Stimulated activated CD8-positive, alpha-beta memory T cell treated with anti-CD3 and anti-CD28 coated beads, Interleukin-4, amount 100 ng/mL, for 1 hour (primary cell): Measurements from ENCODE around the gene CTDSPL.
"Not testable (repeated sequence)": the region's sequence is repeated elsewhere in the genome, so short reads cannot be mapped to it uniquely, and the experiment has no call there.

Experiments used
- DNase-seq, 2 donors: peaks; one replicate each; pipeline ENCODE4 v3.0.0-alpha.2; 2020; ENCODE audit warnings: low read depth in 2 of 2, low spot score in 1 of 2

Gene CTDSPL, protein sequence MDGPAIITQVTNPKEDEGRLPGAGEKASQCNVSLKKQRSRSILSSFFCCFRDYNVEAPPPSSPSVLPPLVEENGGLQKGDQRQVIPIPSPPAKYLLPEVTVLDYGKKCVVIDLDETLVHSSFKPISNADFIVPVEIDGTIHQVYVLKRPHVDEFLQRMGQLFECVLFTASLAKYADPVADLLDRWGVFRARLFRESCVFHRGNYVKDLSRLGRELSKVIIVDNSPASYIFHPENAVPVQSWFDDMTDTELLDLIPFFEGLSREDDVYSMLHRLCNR

DNA sequence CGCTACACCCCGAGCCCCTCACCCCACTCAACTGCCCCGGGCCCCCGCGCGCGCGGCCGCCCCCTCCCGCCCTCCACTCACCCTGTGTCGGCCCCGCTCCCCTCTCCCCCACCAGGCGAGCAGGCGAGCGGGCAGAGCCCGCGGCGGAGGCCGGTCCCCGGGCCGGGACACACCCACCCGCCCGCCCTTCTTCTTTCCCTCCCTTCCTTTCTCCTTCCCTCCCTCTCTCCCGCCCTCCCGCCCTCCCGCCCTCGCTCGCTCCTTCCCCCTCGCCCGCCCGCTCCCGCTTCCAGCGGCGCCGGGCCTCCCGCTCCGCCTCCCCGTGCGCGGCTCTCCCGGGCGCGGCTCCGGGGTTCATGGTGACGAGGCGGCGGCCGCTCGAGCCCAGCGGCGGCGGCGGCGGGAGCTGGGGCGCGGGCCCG is at the start of gene CTDSPL:
CTDSPL (plus strand) TSS at position 261 of the 422 bp plus-strand sequence. CDS start 320 bp downstream, outside the sequence.
- no peak for DNase-seq

DNA sequence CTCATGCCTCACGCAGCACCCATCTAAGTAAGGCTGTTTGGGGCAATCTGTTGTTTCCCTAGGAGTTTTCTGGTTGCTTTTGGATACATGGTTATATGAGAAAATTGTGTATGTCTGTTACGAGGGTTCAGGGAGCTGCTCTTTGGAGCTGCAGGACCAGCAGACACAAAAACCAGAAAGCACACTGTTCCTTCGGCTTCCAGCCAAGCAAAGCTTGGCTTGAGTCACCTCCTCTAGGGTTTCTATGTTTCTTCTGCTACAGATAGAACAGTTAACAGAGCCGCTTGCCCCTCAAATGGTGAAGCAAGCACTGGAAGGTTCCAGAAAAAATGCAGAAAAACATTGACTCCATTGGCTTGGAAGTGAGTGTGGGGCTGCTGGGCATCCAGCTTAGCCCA is 49.2 kb upstream of the CTDSPL start:
- no peak for DNase-seq

DNA sequence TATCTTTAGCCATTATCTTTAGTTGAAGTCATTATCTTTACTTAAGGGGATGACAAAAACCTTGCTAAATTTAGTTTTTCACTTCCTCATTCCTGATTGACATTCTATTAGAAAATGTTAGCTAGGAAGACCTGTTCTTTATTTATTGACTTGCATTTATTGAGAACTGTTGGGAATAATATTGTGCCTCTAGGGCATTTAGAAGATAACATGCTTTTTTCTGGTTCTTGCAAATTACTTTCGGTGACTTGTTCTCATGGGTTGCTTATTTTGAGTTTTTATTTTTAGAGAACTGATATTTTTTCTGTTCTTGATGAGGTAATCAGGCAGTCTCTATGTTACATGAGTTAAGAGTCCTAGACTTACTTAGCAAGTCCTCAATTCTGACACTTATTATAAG is 48.3 kb upstream of the CTDSPL start:
- no peak for DNase-seq

DNA sequence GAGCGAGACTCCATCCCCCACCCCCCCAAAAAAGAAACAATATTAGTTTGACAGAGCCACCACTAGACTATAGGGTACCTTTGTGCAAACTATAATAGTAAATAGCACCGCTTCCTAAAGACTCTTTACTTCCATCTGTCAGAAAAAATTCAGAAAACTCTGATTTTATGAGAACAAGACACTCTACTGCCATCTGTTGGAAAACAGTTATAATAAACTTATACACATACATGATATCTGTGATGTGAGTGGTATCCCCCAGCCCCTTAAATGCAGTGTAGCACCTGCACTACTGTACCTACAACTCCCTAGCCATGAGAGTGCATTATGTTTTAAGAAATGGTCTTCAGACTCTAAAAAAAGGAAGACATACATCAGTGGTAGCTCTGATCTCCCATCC is 47.1 kb upstream of the CTDSPL start:
- no peak for DNase-seq

DNA sequence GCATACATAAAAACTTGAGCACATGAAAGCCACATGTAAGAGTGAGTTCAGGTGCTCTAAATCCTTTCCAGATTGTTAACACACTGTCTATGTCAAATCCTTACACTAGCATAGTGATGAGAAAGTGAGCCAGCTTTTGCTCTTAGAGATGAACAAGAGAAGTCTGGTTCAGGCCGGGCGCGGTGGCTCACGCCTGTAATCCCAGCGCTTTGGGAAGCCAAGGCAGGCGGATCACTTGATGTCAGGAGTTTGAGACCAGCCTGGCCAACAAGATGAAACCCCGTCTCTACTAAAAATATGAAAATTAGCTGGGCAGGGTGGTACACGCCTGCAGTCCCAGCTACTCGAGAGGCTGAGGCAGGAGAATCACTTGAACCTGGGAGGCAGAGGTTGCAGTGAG is 46.5 kb upstream of the CTDSPL start:
- DNase-seq, result not testable (repeated sequence)

DNA sequence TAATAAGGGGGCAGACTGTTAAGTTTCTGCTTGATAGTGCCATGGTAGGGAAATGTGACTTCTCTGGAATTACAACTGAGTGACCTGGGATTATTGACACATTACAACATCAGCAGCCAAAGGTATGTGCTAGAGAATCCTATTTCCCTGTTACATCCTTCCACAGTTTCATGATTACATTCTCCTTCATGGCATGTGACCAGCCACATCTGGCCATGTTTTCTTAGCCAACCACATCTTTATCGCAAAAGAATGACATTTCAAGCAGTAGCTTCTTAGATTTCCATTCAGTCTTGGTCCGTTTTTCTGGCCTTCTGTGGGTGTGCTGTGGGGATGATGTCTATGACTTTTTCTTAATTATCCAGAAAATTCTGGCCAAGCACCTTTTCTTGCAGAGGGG is 45.4 kb upstream of the CTDSPL start:
- no peak for DNase-seq

DNA sequence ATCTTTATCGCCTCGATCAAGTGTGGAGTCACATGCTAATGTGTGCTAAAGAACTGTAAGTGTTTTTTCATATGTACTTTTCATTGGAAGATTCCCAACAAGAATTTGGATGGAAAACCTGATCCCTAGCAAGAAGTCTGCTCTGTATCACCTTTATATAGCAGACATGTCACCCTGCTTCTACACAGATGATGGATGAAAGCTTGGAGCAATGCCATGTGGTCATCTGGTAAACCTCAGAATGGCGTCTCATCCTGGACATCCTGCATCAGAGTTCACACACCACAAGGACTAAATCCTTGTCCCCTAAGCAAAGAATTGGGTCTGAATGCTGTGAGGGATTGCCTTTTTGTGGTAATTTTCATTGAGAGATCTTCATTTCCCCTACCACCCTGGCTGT is 42.1 kb upstream of the CTDSPL start:
- DNase-seq, result no peak

DNA sequence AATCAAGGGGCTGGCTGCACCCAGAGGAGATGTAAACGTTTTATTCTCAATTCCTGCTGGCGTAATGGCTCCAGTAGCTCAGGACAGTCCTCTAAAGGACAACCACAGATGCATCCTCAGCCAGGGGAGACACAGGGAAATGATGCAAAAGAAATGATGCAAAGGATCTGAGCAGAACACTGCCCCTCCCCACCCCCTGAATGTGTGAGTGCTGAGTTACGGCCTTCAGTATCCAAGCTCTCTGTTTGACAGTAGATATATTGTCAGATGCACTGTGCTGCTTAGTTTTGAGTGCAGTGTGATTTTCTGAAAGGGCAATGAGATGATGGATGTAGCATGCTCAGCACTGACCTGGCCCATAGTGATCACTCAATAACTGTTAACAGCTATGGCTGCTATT is 41.4 kb upstream of the CTDSPL start:
- DNase-seq, result no peak

DNA sequence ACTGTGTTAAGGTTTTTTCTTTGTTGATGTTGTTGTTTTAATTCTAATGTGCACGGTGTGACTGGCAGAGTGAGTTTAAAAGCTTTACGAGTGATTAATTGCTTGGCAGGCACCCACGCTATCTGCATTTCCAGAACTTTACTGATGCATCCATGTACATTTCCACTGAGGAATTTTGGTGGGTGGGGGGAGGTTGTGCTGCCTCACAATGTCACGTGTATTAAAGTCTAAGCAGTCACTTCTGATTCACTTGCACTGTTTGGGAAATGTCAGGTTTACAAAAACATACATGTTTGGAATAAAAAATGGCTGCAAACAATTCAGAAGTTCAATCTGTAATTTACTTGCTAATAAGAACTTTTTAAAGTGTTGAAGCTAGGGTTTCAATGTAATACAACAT is 38.5 kb upstream of the CTDSPL start:
- no peak for DNase-seq

DNA sequence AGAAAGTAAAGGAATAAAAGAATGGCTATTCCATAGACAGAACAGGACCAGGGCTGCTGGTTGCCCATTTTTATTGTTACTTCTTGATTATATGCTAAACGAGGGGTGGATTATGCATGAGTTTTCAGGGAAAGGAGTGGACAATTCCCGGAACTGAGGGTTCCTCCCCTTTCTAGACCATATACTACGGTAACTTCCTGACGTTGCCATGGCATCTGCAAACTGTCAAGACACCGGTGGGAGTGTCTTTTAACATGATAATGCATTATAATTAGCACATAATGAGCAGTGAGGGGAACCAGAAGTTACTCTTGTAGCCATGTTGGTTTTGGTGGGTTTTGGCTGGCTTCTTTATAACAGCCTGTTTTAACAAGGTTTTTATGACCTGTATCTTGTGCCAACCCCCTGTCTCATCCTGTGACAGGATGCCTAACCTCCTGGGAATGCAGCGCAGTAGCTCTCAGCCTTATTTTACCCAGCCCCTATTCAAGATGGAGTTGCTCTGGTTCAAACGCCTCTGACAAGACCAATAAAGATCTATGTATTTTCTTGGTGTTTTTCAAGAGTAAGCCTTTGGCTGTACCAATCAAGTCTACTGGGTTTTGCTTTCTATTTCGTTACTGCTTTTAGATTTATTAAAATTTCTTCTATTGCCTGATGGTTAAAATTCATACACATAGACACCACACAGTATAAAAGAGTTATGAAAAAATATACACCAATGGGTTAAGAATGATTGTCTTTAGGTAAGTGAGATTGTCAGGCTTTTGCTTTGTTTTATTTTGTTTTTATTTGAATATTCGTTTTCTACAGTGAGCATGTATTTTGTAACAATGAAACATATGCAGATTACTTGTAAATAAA is 37.4 kb upstream of the CTDSPL start:
- DNase-seq, result no peak

DNA sequence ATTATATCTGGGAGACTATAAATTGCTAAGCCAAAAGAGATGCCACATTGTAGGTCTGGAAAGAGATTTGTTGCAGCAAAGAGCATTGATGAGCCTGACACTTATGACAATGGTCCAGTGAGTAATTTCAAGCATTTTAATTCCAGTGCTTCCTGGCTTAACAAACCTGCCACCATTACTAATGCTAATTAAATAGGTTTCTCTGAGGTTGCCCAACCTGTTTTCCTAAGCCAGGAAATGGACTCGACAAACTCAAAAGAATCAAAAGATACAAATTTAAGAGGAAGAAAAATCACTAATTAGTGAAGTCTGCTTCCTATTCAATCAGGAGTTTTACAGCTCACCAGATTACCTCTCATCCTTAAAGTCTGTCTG is 36.7 kb upstream of the CTDSPL start:
- no peak for DNase-seq

DNA sequence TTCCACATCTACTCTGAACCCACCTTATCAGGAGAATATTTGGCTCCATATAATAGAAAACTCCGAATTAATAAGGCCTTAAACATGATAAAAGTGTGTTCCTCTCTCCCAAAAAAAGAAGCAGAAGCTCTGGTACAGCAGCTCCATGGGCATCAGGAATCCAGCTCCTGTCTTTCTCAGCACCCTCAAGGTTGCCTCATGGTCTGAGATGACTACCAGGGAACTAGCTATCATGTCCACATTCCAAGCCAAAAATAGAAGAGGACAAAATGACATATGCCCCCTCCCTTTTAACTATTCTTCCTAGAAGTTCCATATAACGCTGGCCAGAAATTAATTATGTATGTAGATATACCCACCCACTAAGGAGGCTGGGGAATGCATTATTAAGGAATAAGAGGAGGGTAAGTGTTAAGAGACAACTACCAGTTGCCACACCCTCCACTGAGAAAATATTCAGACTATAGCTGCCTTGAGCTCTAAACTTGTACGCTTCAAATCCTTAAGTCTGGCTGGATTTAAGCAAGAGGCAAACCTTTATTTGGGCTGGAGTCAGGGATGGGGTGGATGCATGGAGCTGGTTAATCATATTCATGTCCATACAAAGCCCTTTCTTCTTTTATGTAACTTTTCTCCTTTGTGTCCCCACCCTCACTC is 35.8 kb upstream of the CTDSPL start:
- DNase-seq, result no peak

DNA sequence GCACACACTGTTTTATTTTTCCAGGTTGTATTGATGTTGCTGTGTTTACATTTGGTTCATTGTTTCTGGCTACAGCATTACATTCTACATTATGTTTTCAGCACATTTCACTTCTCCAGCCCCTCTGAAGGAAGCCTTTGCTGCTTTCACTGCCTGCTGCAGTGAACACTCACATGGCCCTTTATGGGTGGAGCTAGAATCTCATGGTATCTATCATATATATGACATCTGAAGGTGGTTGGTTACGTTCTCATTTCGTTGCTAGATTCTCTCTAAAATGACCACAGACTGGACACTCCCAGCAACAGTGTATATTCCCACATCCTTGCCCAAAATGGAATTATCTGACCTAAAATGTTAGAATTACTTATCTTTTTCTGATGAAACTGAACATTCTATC is 35.2 kb upstream of the CTDSPL start:
- DNase-seq, result no peak

DNA sequence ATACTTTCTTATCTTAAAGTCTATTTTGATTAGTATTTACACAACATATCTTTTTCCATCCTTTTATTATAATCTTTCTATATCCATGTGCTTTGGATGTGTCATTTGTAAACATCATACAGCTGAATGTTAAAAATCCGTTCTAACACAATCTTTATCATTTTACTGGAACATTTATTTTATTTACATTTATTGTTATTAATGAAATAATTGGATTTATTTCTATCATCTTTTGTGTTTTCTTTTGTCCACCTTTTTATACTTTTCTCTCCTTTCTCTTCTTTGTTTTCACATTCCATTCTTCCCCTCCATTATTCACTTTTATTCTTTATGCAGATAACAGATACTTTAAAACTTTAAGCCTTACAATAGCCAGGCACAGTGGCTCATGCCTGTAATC is 34.7 kb upstream of the CTDSPL start:
- DNase-seq, result no peak

DNA sequence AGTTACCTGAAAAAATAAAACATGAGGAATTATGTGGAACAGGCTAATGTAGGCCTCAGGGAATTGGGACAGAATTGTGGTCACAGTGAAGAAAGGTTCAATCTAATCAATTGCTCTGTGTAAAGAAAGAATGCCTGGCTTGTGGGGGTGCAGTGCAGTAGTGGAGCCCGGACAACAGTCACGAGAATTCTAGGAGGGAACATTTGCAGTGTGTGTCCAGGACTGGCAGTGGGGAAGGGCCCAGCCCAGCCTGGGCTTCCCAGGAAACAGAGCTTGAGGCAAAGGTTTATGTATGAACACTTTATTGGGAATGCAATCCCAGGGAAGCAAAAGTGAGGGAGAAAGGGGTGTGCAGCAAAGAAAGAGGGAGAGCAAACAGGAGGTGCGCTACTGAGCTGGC is 29.2 kb upstream of the CTDSPL start:
- no peak for DNase-seq

DNA sequence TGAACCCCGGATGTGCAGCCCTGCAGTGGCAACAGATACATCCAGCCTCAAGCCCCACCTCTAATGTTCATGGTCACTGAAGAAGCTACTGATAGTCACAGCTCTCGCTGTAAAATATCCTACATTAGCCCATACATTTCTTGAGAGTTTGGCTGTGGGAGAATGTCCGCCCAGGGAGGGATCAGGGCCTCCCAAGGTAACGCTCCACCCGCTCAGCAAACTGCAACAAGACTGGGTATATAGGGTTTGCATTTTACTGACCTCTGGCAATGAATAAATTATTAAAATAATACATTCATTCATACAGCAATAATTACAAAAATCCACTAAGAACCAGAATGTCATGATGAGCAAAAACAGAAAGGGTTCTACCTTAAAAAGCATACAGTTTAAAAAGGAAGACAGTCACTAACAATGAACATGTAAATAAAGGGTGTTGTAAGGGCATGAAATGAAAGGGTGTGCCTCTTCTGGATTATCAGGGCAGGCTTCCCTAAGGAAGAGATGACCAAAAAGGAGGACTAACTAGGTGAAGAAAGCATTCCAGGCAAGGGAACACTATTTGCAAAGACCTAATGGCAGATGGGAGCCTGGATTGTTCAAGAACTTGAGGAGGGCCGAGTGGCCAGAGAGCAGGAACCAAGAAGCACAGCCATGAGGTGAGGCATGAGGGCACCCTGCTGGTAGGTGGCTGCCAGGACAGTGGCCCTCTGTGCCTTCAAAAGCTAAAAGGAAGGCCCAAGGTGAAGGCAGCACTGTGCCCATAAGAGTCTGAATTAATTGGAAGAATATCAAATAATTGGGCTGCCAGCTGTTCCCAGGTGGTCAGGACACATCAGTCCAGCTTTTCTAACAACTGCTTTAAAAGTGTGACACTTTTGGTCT is 28.1 kb upstream of the CTDSPL start:
- no peak for DNase-seq

DNA sequence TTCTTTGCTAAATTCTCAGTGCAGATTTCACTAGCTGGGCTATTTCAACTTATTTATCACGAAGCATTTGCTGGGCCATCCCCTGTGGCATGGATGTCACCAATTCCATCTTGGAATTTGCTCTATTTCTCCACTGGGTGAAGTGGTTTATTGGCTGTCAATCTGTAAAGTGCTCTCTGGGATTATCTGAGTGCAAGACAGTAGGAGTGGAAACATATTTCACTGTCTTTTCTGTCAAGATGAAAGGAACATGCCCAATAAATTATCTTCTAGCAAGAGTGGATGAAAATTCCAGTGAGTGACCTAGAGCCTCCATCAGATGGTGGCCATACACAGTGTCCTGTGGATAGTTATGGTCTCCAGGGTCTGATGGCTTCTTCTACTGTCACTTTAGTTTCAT is 25.1 kb upstream of the CTDSPL start:
- no peak for DNase-seq

DNA sequence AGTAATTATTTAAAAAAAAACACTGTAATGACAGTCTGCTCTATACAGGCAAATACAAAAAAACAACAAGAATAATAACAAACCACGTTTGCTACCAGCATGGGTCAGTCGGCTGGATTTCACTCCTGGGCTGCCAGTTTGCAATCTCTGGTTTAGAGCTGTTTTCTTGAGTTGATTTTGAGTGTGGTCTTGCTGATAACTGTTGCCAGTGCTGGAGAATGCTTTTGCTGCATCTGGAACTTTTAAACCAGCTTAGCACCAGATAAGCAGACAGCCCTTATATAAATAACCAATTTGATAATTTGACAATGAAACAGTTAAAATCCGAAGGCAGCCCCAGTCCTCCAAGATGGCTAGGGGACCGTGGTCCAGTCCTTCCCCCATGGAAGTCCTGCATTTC is 14.0 kb upstream of the CTDSPL start:
- no peak for DNase-seq

DNA sequence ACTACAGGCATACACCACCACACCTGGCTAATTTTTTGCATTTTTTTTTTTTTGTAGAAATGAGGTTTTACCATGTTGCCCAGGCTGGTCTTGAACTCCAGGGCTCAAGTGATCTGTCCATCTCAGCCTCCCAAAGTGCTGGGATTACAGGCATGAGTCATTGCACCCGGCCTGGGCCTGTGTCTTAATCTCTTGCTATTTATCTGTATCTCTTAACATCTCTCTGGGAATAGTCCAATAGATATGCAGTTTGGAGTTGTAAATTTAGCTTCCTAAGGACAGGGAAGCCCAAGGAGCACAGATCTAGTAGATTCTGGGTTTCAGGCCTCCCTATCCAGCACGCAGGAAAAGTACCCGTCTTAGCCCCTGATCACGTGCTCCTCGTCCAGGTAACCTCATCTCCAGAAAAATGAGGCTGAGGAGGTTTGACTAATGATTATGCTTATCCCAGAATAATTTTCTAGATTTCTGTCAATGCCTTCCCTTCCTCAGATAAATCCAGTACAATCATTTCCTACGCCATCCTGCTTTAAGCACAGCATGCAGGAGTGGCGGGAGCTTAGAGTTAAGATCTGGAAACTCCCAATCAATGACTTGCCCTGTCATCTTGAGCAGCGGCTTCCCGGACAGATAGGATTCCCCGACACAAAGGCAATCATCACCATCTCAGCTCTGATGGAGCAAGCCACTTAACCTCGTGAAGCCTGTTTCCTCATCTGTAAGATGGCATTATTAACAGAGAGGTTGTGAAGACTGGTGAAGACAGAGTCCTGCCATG is 12.3 kb upstream of the CTDSPL start:
- no peak for DNase-seq

DNA sequence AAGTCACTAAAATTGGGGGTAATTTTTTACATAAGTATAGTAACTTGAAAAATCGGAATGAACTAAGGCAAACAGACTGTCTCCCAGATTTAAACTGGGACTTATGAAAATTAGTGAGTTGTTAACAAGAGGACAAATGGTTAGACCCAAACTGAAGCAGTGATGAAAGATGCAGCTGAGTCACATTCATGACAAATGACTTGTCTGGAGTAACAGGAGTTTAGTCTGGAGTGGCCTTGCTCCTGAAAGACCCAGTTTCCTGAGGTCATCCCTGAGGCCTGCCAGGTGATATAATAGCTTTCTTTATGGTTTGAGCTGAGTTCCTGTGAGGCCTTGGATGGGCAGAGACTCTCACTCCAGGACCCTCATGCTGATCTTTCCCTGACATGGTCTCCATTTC is 9.6 kb upstream of the CTDSPL start:
- no peak for DNase-seq
